OCI-LY1 (cell line): Measurements from ENCODE around the gene RBM20.

ENCODE experiments used
- EZH2 ChIP-seq: fragments of 200-600 bp; sonication (generic), shearing (Covaris generic); IDR thresholded peaks from 2 replicates; pipeline ENCODE4 v1.8.0; 2017; ENCODE audit warnings: borderline replicate concordance, mixed run types, mild to moderate bottlenecking, antibody characterized with exemption, low read length, moderate library complexity, mixed read lengths
- TF ChIP-seq, protein P1 (sequence below): fragments of 200-600 bp; sonication (generic), shearing (Covaris generic); IDR thresholded peaks from 2 replicates; pipeline ENCODE4 v1.5.1; 2017; ENCODE audit warnings: mild to moderate bottlenecking, antibody characterized with exemption, low read length, moderate library complexity, mixed read lengths

DNA sequence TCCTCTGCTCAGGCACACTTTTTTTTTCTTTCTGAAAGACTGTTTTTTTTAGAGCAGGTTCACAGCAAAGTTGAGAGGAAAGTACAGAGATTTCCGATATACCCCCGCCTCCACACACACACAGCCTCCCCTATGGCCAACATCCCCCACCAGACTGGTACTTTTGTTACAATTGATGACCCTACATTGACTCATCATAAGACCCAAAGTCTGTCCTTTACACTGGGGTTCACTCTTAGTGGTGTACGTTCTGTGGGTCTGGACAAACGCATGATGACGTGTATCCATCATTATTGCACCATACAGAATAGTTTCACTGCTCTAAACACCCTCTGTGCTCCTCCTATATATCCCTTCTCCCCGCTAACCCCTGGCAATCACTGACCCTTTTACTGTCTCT lies 107.7 kb downstream of the RBM20 start:
- TF ChIP-seq, protein P1, sequence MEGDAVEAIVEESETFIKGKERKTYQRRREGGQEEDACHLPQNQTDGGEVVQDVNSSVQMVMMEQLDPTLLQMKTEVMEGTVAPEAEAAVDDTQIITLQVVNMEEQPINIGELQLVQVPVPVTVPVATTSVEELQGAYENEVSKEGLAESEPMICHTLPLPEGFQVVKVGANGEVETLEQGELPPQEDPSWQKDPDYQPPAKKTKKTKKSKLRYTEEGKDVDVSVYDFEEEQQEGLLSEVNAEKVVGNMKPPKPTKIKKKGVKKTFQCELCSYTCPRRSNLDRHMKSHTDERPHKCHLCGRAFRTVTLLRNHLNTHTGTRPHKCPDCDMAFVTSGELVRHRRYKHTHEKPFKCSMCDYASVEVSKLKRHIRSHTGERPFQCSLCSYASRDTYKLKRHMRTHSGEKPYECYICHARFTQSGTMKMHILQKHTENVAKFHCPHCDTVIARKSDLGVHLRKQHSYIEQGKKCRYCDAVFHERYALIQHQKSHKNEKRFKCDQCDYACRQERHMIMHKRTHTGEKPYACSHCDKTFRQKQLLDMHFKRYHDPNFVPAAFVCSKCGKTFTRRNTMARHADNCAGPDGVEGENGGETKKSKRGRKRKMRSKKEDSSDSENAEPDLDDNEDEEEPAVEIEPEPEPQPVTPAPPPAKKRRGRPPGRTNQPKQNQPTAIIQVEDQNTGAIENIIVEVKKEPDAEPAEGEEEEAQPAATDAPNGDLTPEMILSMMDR: no peak
- TF ChIP-seq EZH2: no peak
